ENCODE data around the gene DGCR6. TPM values are rescaled to one million over a fixed set of nuclear protein-coding genes. Genes with fewer than 3 reads are reported as not detected.
"Not testable (repeated sequence)": the region's sequence is repeated elsewhere in the genome, so short reads cannot be mapped to it uniquely, and the experiment has no call there.

DGCR6 gene
- total and polyA plus RNA-seq, 2 donors from 2014 or later = 1.7 to 3.7 TPM

- DNase-seq = no peak
- intact Hi-C loops (cut with DNase I) = no loop called here
- H3K27me3 ChIP-seq (ENCODE audit: control insufficient read depth, insufficient read depth, low read length) = no peaks in the 10 kb centered on the region
- no peaks in the 10 kb centered on the region for H3K36me3 ChIP-seq (ENCODE audit: control insufficient read depth in 2 of 3, insufficient read depth in 3 of 3, low read length in 3 of 3)
- no peak overlapping the region for H3K27ac ChIP-seq (ENCODE audit: low read depth in 2 of 2, low read length in 2 of 2)
- H3K4me3 ChIP-seq (ENCODE audit: low read length in 3 of 3) = no peak overlapping the region
- no peaks in the 10 kb centered on the region for H3K4me1 ChIP-seq (ENCODE audit: control insufficient read depth in 2 of 3, insufficient read depth in 2 of 3, low read depth in 1 of 3, low read length in 3 of 3)
- TF ChIP-seq CTCF (IDR thresholded peaks at IDR 0.05; ENCODE audit: borderline replicate concordance, extremely low read depth, insufficient read depth) = no peak
- no peaks in the 10 kb centered on the region for H3K9me3 ChIP-seq (ENCODE audit: control insufficient read depth in 2 of 3, insufficient read depth in 1 of 3, low read length in 3 of 3)
- H3K9ac ChIP-seq (ENCODE audit: low read length in 3 of 3) = no peak overlapping the region
- no peak for FAIRE-seq
These were observed 23.3 kb downstream of the DGCR6 start for GRCh38 chr22:18929459-18929858.

- Histone ChIP-seq H3K9me3 (ENCODE audit: control insufficient read depth in 2 of 3, insufficient read depth in 1 of 3, low read length in 3 of 3) (no peaks in the 10 kb centered on the region), H3K27me3 (ENCODE audit: control insufficient read depth, insufficient read depth, low read length) (no peaks in the 10 kb centered on the region), H3K36me3 (ENCODE audit: control insufficient read depth in 2 of 3, insufficient read depth in 3 of 3, low read length in 3 of 3) (no peaks in the 10 kb centered on the region), H3K4me1 (ENCODE audit: control insufficient read depth in 2 of 3, insufficient read depth in 2 of 3, low read depth in 1 of 3, low read length in 3 of 3) (no peaks in the 10 kb centered on the region), H3K27ac (ENCODE audit: low read depth in 2 of 2, low read length in 2 of 2) (no peak overlapping the region), H3K4me3 (ENCODE audit: low read length in 3 of 3) (no peak overlapping the region), H3K9ac (ENCODE audit: low read length in 3 of 3) (no peak overlapping the region)
- no peak for DNase-seq
- intact Hi-C loops (cut with DNase I) = no loop called here
- no peak for TF ChIP-seq CTCF (IDR thresholded peaks at IDR 0.05; ENCODE audit: borderline replicate concordance, extremely low read depth, insufficient read depth)
- FAIRE-seq = no peak
These were observed 26.0 kb downstream of the DGCR6 start for GRCh38 chr22:18931905-18932652.

GRCh38 chr22:18933914-18934313, 27.8 kb downstream of the DGCR6 start:
- no peaks in the 10 kb centered on the region for H3K9me3 ChIP-seq (ENCODE audit: control insufficient read depth in 2 of 3, insufficient read depth in 1 of 3, low read length in 3 of 3)
- H3K27me3 ChIP-seq (ENCODE audit: control insufficient read depth, insufficient read depth, low read length) = no peaks in the 10 kb centered on the region
- H3K9ac ChIP-seq (ENCODE audit: low read length in 3 of 3) = no peak overlapping the region
- no peak overlapping the region for H3K4me3 ChIP-seq (ENCODE audit: low read length in 3 of 3)
- FAIRE-seq = no peak
- no peak for DNase-seq
- no peak overlapping the region for H3K27ac ChIP-seq (ENCODE audit: low read depth in 2 of 2, low read length in 2 of 2)
- intact Hi-C loops (cut with DNase I) = no loop called here
- H3K4me1 ChIP-seq (ENCODE audit: control insufficient read depth in 2 of 3, insufficient read depth in 2 of 3, low read depth in 1 of 3, low read length in 3 of 3) = no peaks in the 10 kb centered on the region
- no peaks in the 10 kb centered on the region for H3K36me3 ChIP-seq (ENCODE audit: control insufficient read depth in 2 of 3, insufficient read depth in 3 of 3, low read length in 3 of 3)
- no peak for TF ChIP-seq CTCF (IDR thresholded peaks at IDR 0.05; ENCODE audit: borderline replicate concordance, extremely low read depth, insufficient read depth)

- FAIRE-seq; H3K9me3 ChIP-seq (ENCODE audit: control insufficient read depth in 2 of 3, insufficient read depth in 1 of 3, low read length in 3 of 3); H3K4me3 ChIP-seq (ENCODE audit: low read length in 3 of 3); H3K4me1 ChIP-seq (ENCODE audit: control insufficient read depth in 2 of 3, insufficient read depth in 2 of 3, low read depth in 1 of 3, low read length in 3 of 3); intact Hi-C loops (cut with DNase I); H3K27me3 ChIP-seq (ENCODE audit: control insufficient read depth, insufficient read depth, low read length); DNase-seq; H3K27ac ChIP-seq (ENCODE audit: low read depth in 2 of 2, low read length in 2 of 2); H3K9ac ChIP-seq (ENCODE audit: low read length in 3 of 3); H3K36me3 ChIP-seq (ENCODE audit: control insufficient read depth in 2 of 3, insufficient read depth in 3 of 3, low read length in 3 of 3): not testable (repeated sequence)
These were observed 28.6 kb downstream of the DGCR6 start for GRCh38 chr22:18934688-18935087.

All from kidney (tissue), 14 donors.